Activated CD4-positive, alpha-beta T cell treated with anti-CD3 and anti-CD28 coated beads for 36 hours (primary cell): ENCODE measurements around the gene SEC22A. TPM values are rescaled to one million over a fixed set of nuclear protein-coding genes. Genes with fewer than 3 reads are reported as not detected.

ENCODE experiments used
- ATAC-seq: fragments of 200-7000 bp; cut with Tn5 transposase; one replicate; pipeline ENCODE4 v1.10.0; 2021; ENCODE audit warnings: mild to moderate bottlenecking, moderate library complexity
- CTCF ChIA-PET: fragments of 350-600 bp; sonication (Branson Sonifier 250); formaldehyde crosslinking; loops from one replicate; lab custom pipeline; 2021; ENCODE audit warnings: antibody characterized with exemption; lab: Charles Lee
- POLR2A ChIA-PET: fragments of 350-600 bp; sonication (Branson Sonifier 250); formaldehyde crosslinking; loops from one replicate; lab custom pipeline; 2021; ENCODE audit warnings: antibody characterized with exemption, inconsistent platforms; lab: Charles Lee
- DNase-seq: peaks from one replicate; pipeline ENCODE4 v3.0.0-alpha.2; 2020
- H3K27ac Mint-ChIP-seq: one replicate; pipeline ENCODE4 v1.8.0; 2021; ENCODE audit warnings: mixed read lengths
- H3K27me3 Mint-ChIP-seq: one replicate; pipeline ENCODE4 v1.8.0; 2021; ENCODE audit warnings: mixed read lengths
- H3K36me3 Mint-ChIP-seq: one replicate; pipeline ENCODE4 v1.8.0; 2021; ENCODE audit warnings: low read depth, mixed read lengths
- H3K4me1 Mint-ChIP-seq: one replicate; pipeline ENCODE4 v1.8.0; 2021; ENCODE audit warnings: mixed read lengths
- H3K4me3 Mint-ChIP-seq: one replicate; pipeline ENCODE4 v1.8.0; 2021; ENCODE audit warnings: mild to moderate bottlenecking, moderate library complexity, mixed read lengths
- H3K9me3 Mint-ChIP-seq: one replicate; pipeline ENCODE4 v1.8.0; 2021; ENCODE audit warnings: low read depth, mixed read lengths
- intact Hi-C, 2 experiments: fragments of 100-400 bp; cut with DNase I in 1 of 2; cut with micrococcal nuclease in 1 of 2; formaldehyde crosslinking; loops; one replicate each; pipeline versions ENCODE4 v1.14.2 to v1.15.1; 2022 to 2024; cut with DNase I, micrococcal nuclease
- total RNA-seq, 2 experiments: library from RNA; stranded (reverse); gene quantifications; one replicate each; pipeline ENCODE4 v1.2.3, GENCODE V29; 2021

SEC22A gene
- total RNA-seq, 2 experiments from 2014 or later, result 13.2 to 16.3 TPM

- CTCF ChIA-PET, result no interaction called here
Observed at GRCh38 chr3:123311201-123311600, 109.5 kb downstream of the SEC22A start.

GRCh38 chr3:123312331-123313265 is 110.9 kb downstream of the SEC22A start:
- no peaks in the 10 kb centered on the region for H3K36me3 Mint-ChIP-seq
- H3K4me3 Mint-ChIP-seq, result no peak overlapping the region
- peaks cover 4% of the 10 kb centered on the region for H3K27me3 Mint-ChIP-seq
- DNase-seq, result no peak
- no peaks in the 10 kb centered on the region for H3K9me3 Mint-ChIP-seq
- ATAC-seq, result no peak
- intact Hi-C loops, result no loop called here
- no peaks in the 10 kb centered on the region for H3K4me1 Mint-ChIP-seq
- ChIA-PET POLR2A (no interaction called here), CTCF (no interaction called here)
- H3K27ac Mint-ChIP-seq, result no peak overlapping the region

More at GRCh38 chr3:123311201-123311600, 109.5 kb downstream of the SEC22A start:
- intact Hi-C loops, result no loop called here
- H3K4me3 Mint-ChIP-seq, result no peak overlapping the region
- no peak overlapping the region for H3K27ac Mint-ChIP-seq
- H3K9me3 Mint-ChIP-seq, result no peaks in the 10 kb centered on the region
- POLR2A ChIA-PET, result no interaction called here
- ATAC-seq (no peak), DNase-seq (no peak)
- no peaks in the 10 kb centered on the region for H3K36me3 Mint-ChIP-seq
- no peaks in the 10 kb centered on the region for H3K4me1 Mint-ChIP-seq
- H3K27me3 Mint-ChIP-seq, result peaks cover 4% of the 10 kb centered on the region

- ChIA-PET CTCF (interaction anchor here (0.6 kb wide), 2 partner anchors 285 to 342 kb away, joined by 3 read pairs; no protein-coding TSS in a partner anchor), POLR2A (no interaction called here)
- intact Hi-C loops, result no loop called here
- ATAC-seq, result no peak
- DNase-seq, result no peak
- Mint-ChIP-seq H3K9me3 (no peaks in the 10 kb centered on the region), H3K4me1 (no peaks in the 10 kb centered on the region), H3K36me3 (no peaks in the 10 kb centered on the region), H3K4me3 (no peak overlapping the region), H3K27me3 (peaks cover 2% of the 10 kb centered on the region), H3K27ac (no peak overlapping the region)
Observed at GRCh38 chr3:123313889-123314288, 112.1 kb downstream of the SEC22A start.

GRCh38 chr3:123314359-123315270 is 112.9 kb downstream of the SEC22A start:
- intact Hi-C loops, result no loop called here
- no peak overlapping the region for H3K4me3 Mint-ChIP-seq
- H3K27me3 Mint-ChIP-seq, result peaks cover 2% of the 10 kb centered on the region
- no peak overlapping the region for H3K27ac Mint-ChIP-seq
- no peaks in the 10 kb centered on the region for H3K4me1 Mint-ChIP-seq
- POLR2A ChIA-PET, result no interaction called here
- CTCF ChIA-PET, result interaction anchor here (0.6 kb wide), 3 partner anchors 285 to 418 kb away, joined by 3 read pairs; no protein-coding TSS in a partner anchor
- no peaks in the 10 kb centered on the region for H3K36me3 Mint-ChIP-seq
- no peak for ATAC-seq
- no peak for DNase-seq
- no peaks in the 10 kb centered on the region for H3K9me3 Mint-ChIP-seq

GRCh38 chr3:123315271-123315595 is 113.5 kb downstream of the SEC22A start:
- H3K36me3 Mint-ChIP-seq, result no peaks in the 10 kb centered on the region
- no peaks in the 10 kb centered on the region for H3K4me1 Mint-ChIP-seq
- no peak for ATAC-seq
- POLR2A ChIA-PET, result no interaction called here
- H3K27me3 Mint-ChIP-seq, result peaks cover 2% of the 10 kb centered on the region
- no peak overlapping the region for H3K4me3 Mint-ChIP-seq
- intact Hi-C loops, result no loop called here
- no peak for DNase-seq
- CTCF ChIA-PET, result interaction anchor here (0.6 kb wide), 1 partner anchor 417 kb away, joined by 3 read pairs; no protein-coding TSS in a partner anchor
- H3K27ac Mint-ChIP-seq, result no peak overlapping the region
- no peaks in the 10 kb centered on the region for H3K9me3 Mint-ChIP-seq

GRCh38 chr3:123317716-123318115 is 116.0 kb downstream of the SEC22A start:
- ATAC-seq (no peak), DNase-seq (no peak)
- intact Hi-C loops, result no loop called here
- H3K4me1 Mint-ChIP-seq, result no peaks in the 10 kb centered on the region
- H3K27ac Mint-ChIP-seq, result no peak overlapping the region
- no peaks in the 10 kb centered on the region for H3K9me3 Mint-ChIP-seq
- H3K27me3 Mint-ChIP-seq, result peaks cover 2% of the 10 kb centered on the region
- H3K4me3 Mint-ChIP-seq, result no peak overlapping the region
- ChIA-PET POLR2A (no interaction called here), CTCF (no interaction called here)
- H3K36me3 Mint-ChIP-seq, result no peaks in the 10 kb centered on the region

GRCh38 chr3:123318374-123318773 is 116.6 kb downstream of the SEC22A start:
- intact Hi-C loops, result no loop called here
- no peaks in the 10 kb centered on the region for H3K9me3 Mint-ChIP-seq
- ATAC-seq, result peak; percentile 51
- H3K36me3 Mint-ChIP-seq, result no peaks in the 10 kb centered on the region
- POLR2A ChIA-PET, result no interaction called here
- no peaks in the 10 kb centered on the region for H3K4me1 Mint-ChIP-seq
- peaks cover 2% of the 10 kb centered on the region for H3K27me3 Mint-ChIP-seq
- H3K4me3 Mint-ChIP-seq, result no peak overlapping the region
- CTCF ChIA-PET, result interaction anchor here (0.9 kb wide), 1 partner anchor 265 kb away, joined by 3 read pairs; no protein-coding TSS in a partner anchor
- peak; percentile 25 for DNase-seq
- no peak overlapping the region for H3K27ac Mint-ChIP-seq

- ATAC-seq (no peak), DNase-seq (no peak)
- no peak overlapping the region for H3K27ac Mint-ChIP-seq
- intact Hi-C loops, result loop anchor here in 1 of 2 experiments (10.0 kb wide), 1 partner anchor 395 kb away; no protein-coding TSS in a partner anchor
- H3K4me1 Mint-ChIP-seq, result no peaks in the 10 kb centered on the region
- no peaks in the 10 kb centered on the region for H3K9me3 Mint-ChIP-seq
- CTCF ChIA-PET, result no interaction called here
- POLR2A ChIA-PET, result no interaction called here
- H3K36me3 Mint-ChIP-seq, result no peaks in the 10 kb centered on the region
- H3K4me3 Mint-ChIP-seq, result no peak overlapping the region
- H3K27me3 Mint-ChIP-seq, result peaks cover 2% of the 10 kb centered on the region
Observed at GRCh38 chr3:123319760-123320159, 118.0 kb downstream of the SEC22A start.

GRCh38 chr3:123320221-123320620 is 118.5 kb downstream of the SEC22A start:
- ATAC-seq, result no peak
- Mint-ChIP-seq H3K27ac (no peak overlapping the region), H3K36me3 (no peaks in the 10 kb centered on the region), H3K27me3 (no peaks in the 10 kb centered on the region), H3K4me1 (no peaks in the 10 kb centered on the region), H3K9me3 (no peaks in the 10 kb centered on the region), H3K4me3 (no peak overlapping the region)
- intact Hi-C loops, result loop anchor here in 1 of 2 experiments (10.0 kb wide), 1 partner anchor 395 kb away; no protein-coding TSS in a partner anchor
- ChIA-PET POLR2A (no interaction called here), CTCF (interaction anchor here (0.8 kb wide), 1 partner anchor 9 kb away, joined by 3 read pairs; no protein-coding TSS in a partner anchor)
- no peak for DNase-seq

- ATAC-seq, result no peak
- H3K36me3 Mint-ChIP-seq, result no peaks in the 10 kb centered on the region
- ChIA-PET CTCF (interaction anchor here (1.3 kb wide), 1 partner anchor 237 kb away, joined by 5 read pairs; no protein-coding TSS in a partner anchor), POLR2A (no interaction called here)
- no peaks in the 10 kb centered on the region for H3K4me1 Mint-ChIP-seq
- no peak for DNase-seq
- H3K27me3 Mint-ChIP-seq, result no peaks in the 10 kb centered on the region
- H3K4me3 Mint-ChIP-seq, result no peak overlapping the region
- no peaks in the 10 kb centered on the region for H3K9me3 Mint-ChIP-seq
- intact Hi-C loops, result loop anchor here in 1 of 2 experiments (10.0 kb wide), 1 partner anchor 393 kb away; no protein-coding TSS in a partner anchor
- no peak overlapping the region for H3K27ac Mint-ChIP-seq
Observed at GRCh38 chr3:123321806-123322205, 120.1 kb downstream of the SEC22A start.

GRCh38 chr3:123322866-123323265 is 121.1 kb downstream of the SEC22A start:
- DNase-seq (no peak), ATAC-seq (no peak)
- H3K27ac Mint-ChIP-seq, result no peak overlapping the region
- no peaks in the 10 kb centered on the region for H3K4me1 Mint-ChIP-seq
- no peaks in the 10 kb centered on the region for H3K9me3 Mint-ChIP-seq
- ChIA-PET POLR2A (no interaction called here), CTCF (interaction anchor here (0.7 kb wide), 1 partner anchor 166 kb away, joined by 3 read pairs; no protein-coding TSS in a partner anchor)
- intact Hi-C loops, result loop anchor here in 1 of 2 experiments (10.0 kb wide), 1 partner anchor 392 kb away; no protein-coding TSS in a partner anchor
- no peaks in the 10 kb centered on the region for H3K27me3 Mint-ChIP-seq
- no peaks in the 10 kb centered on the region for H3K36me3 Mint-ChIP-seq
- no peak overlapping the region for H3K4me3 Mint-ChIP-seq
